Measurements from ENCODE around the gene OLA1. TPM values are rescaled to one million over a fixed set of nuclear protein-coding genes. Genes with fewer than 3 reads are reported as not detected.

The OLA1 gene
- total and polyA plus RNA-seq, 9 of the 15 experiments (the other 6 are each of a cell fraction or from before 2014, with no cell fraction given): 208 to 353 (median 225) TPM

GRCh38 chr2:174247474-174248186 is 702 bp downstream of the OLA1 start (continued):
- TF ChIP-seq COPS2 (conservative IDR thresholded peaks at IDR 0.05) (no peak), KDM5B (IDR thresholded peaks at IDR 0.05; ENCODE audit: insufficient replicate concordance, low read depth, low read length) (peak; percentile 21), GATA2 (CRISPR knock-in tag; IDR thresholded peaks at IDR 0.05) (no peak), ZNF23 (CRISPR knock-in tag; IDR thresholded peaks at IDR 0.05) (no peak), PATZ1 (CRISPR knock-in tag; IDR thresholded peaks at IDR 0.05; ENCODE audit: borderline replicate concordance) (no peak), ZFP30 (CRISPR knock-in tag; IDR thresholded peaks at IDR 0.05; ENCODE audit: borderline replicate concordance) (no peak), ZBTB9 (CRISPR knock-in tag; IDR thresholded peaks at IDR 0.05) (no peak), TSC22D4 (tag; IDR thresholded peaks at IDR 0.05) (no peak), POLR2G (IDR thresholded peaks at IDR 0.05; ENCODE audit: low read depth, low read length) (no peak), ZNF780A (CRISPR knock-in tag; IDR thresholded peaks at IDR 0.05) (no peak), ZNF561 (CRISPR knock-in tag; conservative IDR thresholded peaks at IDR 0.05) (no peak), CBFB (CRISPR knock-in tag; IDR thresholded peaks at IDR 0.05) (no peak), TFAP4 (CRISPR knock-in tag; IDR thresholded peaks at IDR 0.05; ENCODE audit: borderline replicate concordance) (no peak), CHCHD3 (CRISPR knock-in tag; IDR thresholded peaks at IDR 0.05) (no peak), ZNF740 (CRISPR knock-in tag; IDR thresholded peaks at IDR 0.05) (no peak), ZNF740 (tag; IDR thresholded peaks at IDR 0.05) (no peak), CBX2 (IDR thresholded peaks at IDR 0.05; ENCODE audit: insufficient read depth, low read length, poor library complexity, severe bottlenecking) (no peak), BCLAF1 (IDR thresholded peaks at IDR 0.05; ENCODE audit: borderline replicate concordance in 1 of 2, control insufficient read depth in 1 of 2, low read depth in 2 of 2, low read length in 1 of 2) (no peak)

Measured in K562 (cell line).